Naive thymus-derived CD8-positive, alpha-beta T cell (primary cell): ENCODE results near the gene AGAP3. TPM values are rescaled to one million over a fixed set of nuclear protein-coding genes. Genes with fewer than 3 reads are reported as not detected.

Source experiments
- ATAC-seq, 2 donors: fragments of 150-1000 bp; cut with Tn5 transposase in 1 of 2; sonication (Bioruptor Pico), chemical (Tn5 transposase) in 1 of 2; 1 replicate in 1 of 2; 2 replicates in 1 of 2; pipeline ENCODE4 v1.10.0; 2021; ENCODE audit warnings: mild to moderate bottlenecking in 2 of 2, moderate library complexity in 2 of 2
- POLR2A ChIA-PET: fragments of 350-600 bp; sonication (Branson Sonifier 250); formaldehyde crosslinking; loops from one replicate; lab custom pipeline; 2021; ENCODE audit warnings: antibody characterized with exemption; lab: Charles Lee
- DNase-seq, 10 donors: peaks; one replicate each; pipeline versions ENCODE4 v3.0.0 to v3.0.0-alpha.2; 2020 to 2022
- H3K27ac Mint-ChIP-seq, 10 donors: one replicate each; pipeline ENCODE4 v1.8.0; 2020 to 2022; ENCODE audit warnings: mild to moderate bottlenecking in 10 of 10, mixed read lengths in 10 of 10, moderate library complexity in 4 of 10, inconsistent platforms in 1 of 10
- H3K27me3 Mint-ChIP-seq, 5 donors: one replicate each; pipeline ENCODE4 v1.8.0; 2021 to 2022; ENCODE audit warnings: mixed read lengths in 5 of 5
- H3K36me3 Mint-ChIP-seq, 3 donors: one replicate each; pipeline ENCODE4 v1.8.0; 2020 to 2022; ENCODE audit warnings: mixed read lengths in 3 of 3, mild to moderate bottlenecking in 2 of 3, inconsistent platforms in 1 of 3
- H3K4me1 Mint-ChIP-seq, 4 donors: one replicate each; pipeline ENCODE4 v1.8.0; 2021 to 2022; ENCODE audit warnings: mixed read lengths in 4 of 4
- H3K4me3 Mint-ChIP-seq, 10 donors: one replicate each; pipeline ENCODE4 v1.8.0; 2020 to 2022; ENCODE audit warnings: mild to moderate bottlenecking in 10 of 10, mixed read lengths in 10 of 10, moderate library complexity in 6 of 10, inconsistent platforms in 1 of 10
- H3K9me3 Mint-ChIP-seq, 9 donors: one replicate each; pipeline ENCODE4 v1.8.0; 2020 to 2022; ENCODE audit warnings: mixed read lengths in 9 of 9, mild to moderate bottlenecking in 3 of 9, inconsistent platforms in 1 of 9, moderate library complexity in 1 of 9
- polyA plus RNA-seq, 3 donors: library from polyadenylated mRNA; unstranded; fragments of 300-500 nt; fragmentation: Illumina TruSeq; gene quantifications; one replicate each; pipeline ENCODE4 v1.2.3, GENCODE V29; 2021
- total RNA-seq, 8 experiments: library from RNA in 2 of 8; stranded (reverse) in 2 of 8; gene quantifications; one replicate each; pipeline ENCODE4 v1.2.3 and lab custom pipeline; 2021 to 2026

Gene AGAP3
- total and polyA plus RNA-seq, 5 experiments from 2014 or later: 1.1 to 36.9 (median 6.0) TPM

- H3K9me3 Mint-ChIP-seq: peaks cover 0 to 2% (median 0%) of the 10 kb centered on the region in 9 donors
- ATAC-seq (no peak), DNase-seq (no peak)
- no peak overlapping the region for H3K27ac Mint-ChIP-seq
- H3K4me3 Mint-ChIP-seq: no peak overlapping the region
- peaks cover 0 to 5% (median 0%) of the 10 kb centered on the region in 5 donors for H3K27me3 Mint-ChIP-seq
- H3K4me1 Mint-ChIP-seq: peaks cover 0 to 2% (median under 1%) of the 10 kb centered on the region in 4 donors
- no peaks in the 10 kb centered on the region for H3K36me3 Mint-ChIP-seq
- POLR2A ChIA-PET: no interaction called here
Measured at GRCh38 chr7:151189038-151189437, 102.8 kb downstream of the AGAP3 start.

GRCh38 chr7:151191544-151191943 lies 105.3 kb downstream of the AGAP3 start:
- ATAC-seq (no peak), DNase-seq (no peak)
- Mint-ChIP-seq H3K27me3 (peaks cover 0 to 10% (median 3%) of the 10 kb centered on the region in 5 donors), H3K27ac (no peak overlapping the region), H3K4me3 (no peak overlapping the region), H3K36me3 (no peaks in the 10 kb centered on the region), H3K4me1 (peaks cover 0 to 12% (median 5%) of the 10 kb centered on the region in 4 donors), H3K9me3 (peaks cover 0 to 2% (median 0%) of the 10 kb centered on the region in 9 donors)
- POLR2A ChIA-PET: no interaction called here

- Mint-ChIP-seq H3K4me1 (peaks cover 0 to 12% (median 5%) of the 10 kb centered on the region in 4 donors), H3K27me3 (peaks cover 0 to 10% (median 3%) of the 10 kb centered on the region in 5 donors), H3K4me3 (no peak overlapping the region), H3K9me3 (peaks cover 0 to 2% (median 0%) of the 10 kb centered on the region in 9 donors), H3K36me3 (no peaks in the 10 kb centered on the region), H3K27ac (no peak overlapping the region)
- POLR2A ChIA-PET: no interaction called here
- DNase-seq: no peak
- ATAC-seq: no peak
Measured at GRCh38 chr7:151192002-151192539, 105.8 kb downstream of the AGAP3 start.

- Mint-ChIP-seq H3K4me3 (no peak overlapping the region), H3K27ac (peak overlapping the region in 2 of 10 donors; percentile 80 to 82), H3K9me3 (peaks cover 0 to 2% (median 0%) of the 10 kb centered on the region in 9 donors), H3K27me3 (peaks cover 0 to 8% (median 3%) of the 10 kb centered on the region in 5 donors), H3K4me1 (peaks cover 0 to 12% (median 5%) of the 10 kb centered on the region in 4 donors), H3K36me3 (no peaks in the 10 kb centered on the region)
- DNase-seq (no peak), ATAC-seq (no peak)
- POLR2A ChIA-PET: no interaction called here
Measured at GRCh38 chr7:151193203-151193978, 107.1 kb downstream of the AGAP3 start.

Other genes with a start within 250 kb of the AGAP3 start
- not detected for gene AOC1, start 234.0 kb upstream of the AGAP3 start, total RNA-seq
- not detected for gene AOC1, start 234.0 kb upstream of the AGAP3 start, polyA plus RNA-seq
- gene KCNH2, start 108.2 kb upstream of the AGAP3 start, total RNA-seq: 1 to 10 TPM; 1.3 to 1.6 TPM
- 1 to 10 TPM in 2 of 3 donors, under 1 TPM in 1; 0.45 to 2.5 (median 1.5) TPM for gene KCNH2, start 108.2 kb upstream of the AGAP3 start, polyA plus RNA-seq
- gene NOS3, start 95.5 kb upstream of the AGAP3 start, total RNA-seq: 1 to 10 TPM; 1.7 to 1.8 TPM
- 1 to 10 TPM; 1.4 to 3.3 (median 2.0) TPM for gene NOS3, start 95.5 kb upstream of the AGAP3 start, polyA plus RNA-seq
- 10 to 100 TPM; 34.6 to 42.2 TPM for gene ATG9B, start 62.0 kb upstream of the AGAP3 start, total RNA-seq
- 10 to 100 TPM in 2 of 3 donors, 1 to 10 TPM in 1; 9.2 to 39.1 (median 24.7) TPM for gene ATG9B, start 62.0 kb upstream of the AGAP3 start, polyA plus RNA-seq
- gene ABCB8, start 58.0 kb upstream of the AGAP3 start, total RNA-seq: 10 to 100 TPM; 71.3 to 74.7 TPM
- 10 to 100 TPM; 17.1 to 18.4 (median 17.4) TPM for gene ABCB8, start 58.0 kb upstream of the AGAP3 start, polyA plus RNA-seq
- gene ASIC3, start 37.9 kb upstream of the AGAP3 start, total RNA-seq: 10 to 100 TPM; 13.5 TPM
- gene ASIC3, start 37.9 kb upstream of the AGAP3 start, polyA plus RNA-seq: not detected
- 1 to 10 TPM; 4.1 to 6.0 TPM for gene CDK5, start 28.6 kb upstream of the AGAP3 start, total RNA-seq
- 10 to 100 TPM; 10.7 to 13.2 (median 11.7) TPM for gene CDK5, start 28.6 kb upstream of the AGAP3 start, polyA plus RNA-seq
- gene SLC4A2, start 26.9 kb upstream of the AGAP3 start, total RNA-seq: 10 to 100 TPM; 52.5 to 60.6 TPM
- 10 to 100 TPM; 10.1 to 18.0 (median 14.8) TPM for gene SLC4A2, start 26.9 kb upstream of the AGAP3 start, polyA plus RNA-seq
- gene FASTK, start 5.7 kb upstream of the AGAP3 start, total RNA-seq: 100 to 1,000 TPM; 145 TPM
- gene FASTK, start 5.7 kb upstream of the AGAP3 start, polyA plus RNA-seq: 10 to 100 TPM; 38.8 to 63.6 (median 44.2) TPM
- 10 to 100 TPM; 41.8 to 45.6 TPM for gene TMUB1, start 3.0 kb upstream of the AGAP3 start, total RNA-seq
- 10 to 100 TPM; 42.9 to 70.6 (median 49.1) TPM for gene TMUB1, start 3.0 kb upstream of the AGAP3 start, polyA plus RNA-seq
- gene GBX1, start 81.2 kb downstream of the AGAP3 start, total RNA-seq: not detected
- not detected for gene GBX1, start 81.2 kb downstream of the AGAP3 start, polyA plus RNA-seq
- gene ASB10, start 100.8 kb downstream of the AGAP3 start, total RNA-seq: not detected
- not detected for gene ASB10, start 100.8 kb downstream of the AGAP3 start, polyA plus RNA-seq
- 1 to 10 TPM; 2.5 to 2.6 TPM for gene H2BK1, start 124.0 kb downstream of the AGAP3 start, total RNA-seq
- gene H2BK1, start 124.0 kb downstream of the AGAP3 start, polyA plus RNA-seq: not detected
- gene ABCF2, start 140.7 kb downstream of the AGAP3 start, total RNA-seq: 10 to 100 TPM; 30.2 to 34.2 TPM
- 10 to 100 TPM; 23.0 to 40.4 (median 31.6) TPM for gene ABCF2, start 140.7 kb downstream of the AGAP3 start, polyA plus RNA-seq
- gene CHPF2, start 146.0 kb downstream of the AGAP3 start, total RNA-seq: 10 to 100 TPM; 47.8 to 48.6 TPM
- 10 to 100 TPM; 16.8 to 20.1 (median 17.6) TPM for gene CHPF2, start 146.0 kb downstream of the AGAP3 start, polyA plus RNA-seq
- gene SMARCD3, start 162.2 kb downstream of the AGAP3 start, total RNA-seq: 10 to 100 TPM in 1 of 2 experiments, 1 to 10 TPM in 1; 9.7 to 11.8 TPM
- 10 to 100 TPM in 2 of 3 donors, 1 to 10 TPM in 1; 9.8 to 18.6 (median 15.6) TPM for gene SMARCD3, start 162.2 kb downstream of the AGAP3 start, polyA plus RNA-seq